Activated effector memory CD4-positive, alpha-beta T cell treated with anti-CD3 and anti-CD28 coated beads, Interleukin-2, amount 50 U/mL, for 16 hours (primary cell): ENCODE data around the gene ZNF827.

Source experiments
- DNase-seq: peaks from one replicate; pipeline ENCODE4 v3.0.0-alpha.2; 2020

Gene ZNF827

DNA sequence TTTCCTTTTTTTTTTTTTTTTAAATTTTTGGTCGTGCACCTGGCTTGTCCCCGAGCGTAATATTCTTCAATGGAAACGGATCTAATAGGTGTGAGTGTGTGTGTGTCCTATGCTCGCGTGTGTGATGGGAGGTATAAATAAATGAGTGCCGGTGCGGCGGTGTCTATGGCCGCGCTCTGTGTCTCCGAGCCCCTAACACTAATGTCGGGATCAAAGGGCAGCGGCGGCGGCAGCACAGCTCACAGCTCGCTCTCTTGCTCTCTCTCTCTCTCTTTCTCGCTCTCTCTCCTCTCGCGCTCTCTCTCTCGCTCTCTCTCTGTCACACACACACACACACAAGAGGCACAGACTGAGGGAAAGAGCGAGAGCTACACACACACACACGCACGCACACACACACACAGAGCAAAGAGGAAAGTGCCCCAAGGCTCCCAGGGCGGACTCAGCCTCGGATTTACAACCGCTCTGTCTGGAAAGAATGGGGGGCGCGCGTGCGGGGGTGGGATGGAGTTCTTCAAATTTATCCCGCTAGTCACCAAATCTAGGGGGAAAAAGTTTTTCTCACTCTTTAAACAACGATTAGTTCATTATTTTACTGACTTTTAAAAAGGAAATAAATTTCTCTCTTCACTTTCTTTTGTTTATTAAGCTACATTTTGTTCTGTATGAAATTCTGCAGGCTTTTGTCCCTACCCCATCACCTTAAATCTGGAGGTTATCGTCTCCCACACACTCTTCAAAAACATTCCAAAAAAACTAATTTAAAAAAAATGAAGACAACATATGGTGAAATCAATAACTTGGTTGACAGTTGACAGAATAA, at the start of gene ZNF827:
Gene ZNF827 (minus strand): TSS at position 206 of the 823 bp plus-strand sequence. CDS start 416 bp downstream, outside the sequence.
- peak; percentile 85 for DNase-seq

DNA sequence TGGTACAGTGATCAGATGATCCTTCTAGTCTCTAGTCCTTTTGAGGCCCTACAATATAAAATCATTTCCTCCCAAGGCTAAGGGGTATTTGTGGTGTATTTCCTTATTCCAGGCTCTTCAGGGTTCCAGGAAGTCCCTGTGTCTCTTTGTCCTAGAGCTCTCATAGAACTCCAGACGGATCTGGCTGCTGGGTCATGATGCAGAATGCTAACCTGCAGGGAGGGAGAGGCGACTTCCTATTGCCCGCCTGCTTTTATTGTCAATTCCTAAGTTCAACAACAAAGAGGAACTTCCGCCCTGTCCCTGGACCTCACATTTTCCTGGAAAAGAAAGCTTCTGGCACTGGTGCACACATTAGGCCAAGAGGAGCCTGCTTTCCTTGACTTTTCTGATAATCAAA, 45.9 kb upstream of the ZNF827 start:
- DNase-seq: no peak

GRCh38 chr4:145982791-145983190, 44.2 kb upstream of the ZNF827 start:
- no peak for DNase-seq

DNA sequence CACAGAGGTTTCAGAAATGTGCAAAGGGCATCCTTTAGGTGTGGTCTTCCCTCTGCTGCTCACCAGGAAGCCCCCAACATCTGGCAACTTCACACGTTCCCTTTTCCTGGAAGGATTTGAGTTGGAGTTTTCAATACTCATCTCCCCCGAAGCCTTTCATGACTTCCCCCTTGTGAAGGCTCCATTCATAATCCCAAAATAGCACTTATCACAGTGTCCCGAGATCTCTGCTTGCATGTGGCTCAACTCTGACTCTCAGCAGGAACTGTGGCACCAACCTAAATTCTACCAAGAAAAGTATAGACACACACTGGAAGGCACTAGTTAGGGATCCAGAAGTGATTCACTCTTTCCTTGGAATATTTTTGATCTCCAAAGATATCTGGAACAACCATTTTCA, 40.5 kb upstream of the ZNF827 start:
- no peak for DNase-seq

DNA sequence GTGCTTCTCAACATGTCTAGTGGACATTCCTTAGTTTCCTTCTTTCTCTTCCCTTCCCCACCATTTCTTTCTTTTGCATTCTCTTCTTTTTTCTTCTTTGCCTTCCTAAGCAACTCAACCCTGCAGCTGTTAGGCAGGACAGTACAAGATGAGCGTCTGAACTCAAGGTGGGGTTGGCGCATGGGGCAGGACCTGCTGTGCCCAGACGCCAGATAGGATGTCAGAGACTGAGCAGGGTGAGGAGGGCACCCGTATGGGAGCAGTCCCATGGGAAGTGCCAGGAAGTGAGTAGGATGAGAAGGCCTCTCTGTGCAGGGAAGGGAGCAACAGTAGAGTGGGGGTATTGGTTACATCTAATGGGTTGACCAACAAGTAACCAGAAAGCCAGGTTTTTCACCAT, 38.1 kb upstream of the ZNF827 start:
- no peak for DNase-seq

GRCh38 chr4:145960012-145960411, 21.4 kb upstream of the ZNF827 start:
- DNase-seq: no peak

DNA sequence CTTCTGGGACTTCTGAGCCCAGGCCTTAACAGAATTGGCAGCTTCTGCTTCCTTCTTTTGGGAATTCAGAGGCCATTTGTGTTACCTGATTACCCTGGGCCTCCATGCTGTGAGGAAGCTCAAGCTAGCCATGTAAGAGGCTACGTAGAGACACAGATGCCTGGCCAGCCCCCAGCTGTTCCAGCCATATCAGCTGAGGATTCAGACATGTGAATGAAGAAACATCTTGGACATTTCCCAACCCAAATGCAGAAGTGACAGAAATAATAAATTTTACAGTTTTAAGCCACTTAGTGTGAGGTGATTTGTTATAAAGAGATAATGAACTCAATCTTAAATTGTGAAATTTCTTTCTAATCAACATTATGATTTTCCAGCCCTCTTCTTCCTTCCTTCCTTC, 18.7 kb upstream of the ZNF827 start:
- no peak for DNase-seq

- DNase-seq: no peak
Observed at GRCh38 chr4:145956288-145956890, 17.8 kb upstream of the ZNF827 start.

DNA sequence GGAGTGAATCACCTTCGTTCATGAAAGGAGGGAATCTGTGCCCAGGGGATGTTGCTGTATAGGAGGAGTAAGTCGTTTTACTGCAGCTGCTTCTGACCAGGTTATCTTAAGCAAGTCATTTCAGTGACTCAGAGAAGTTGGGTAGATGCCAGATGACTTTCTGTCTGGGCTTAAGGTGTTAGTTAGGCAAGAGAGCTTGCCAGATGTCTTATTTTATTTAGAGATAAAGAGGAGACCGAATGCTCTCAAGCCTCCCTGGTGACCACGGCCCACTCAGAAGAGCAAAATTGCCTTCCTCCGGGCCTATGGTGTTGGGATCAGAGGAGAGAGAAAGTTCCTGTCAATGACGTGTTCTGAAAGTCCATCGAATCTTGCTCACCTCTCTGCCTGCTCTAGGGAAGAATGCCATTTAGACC, 16.3 kb upstream of the ZNF827 start:
- no peak for DNase-seq

DNA sequence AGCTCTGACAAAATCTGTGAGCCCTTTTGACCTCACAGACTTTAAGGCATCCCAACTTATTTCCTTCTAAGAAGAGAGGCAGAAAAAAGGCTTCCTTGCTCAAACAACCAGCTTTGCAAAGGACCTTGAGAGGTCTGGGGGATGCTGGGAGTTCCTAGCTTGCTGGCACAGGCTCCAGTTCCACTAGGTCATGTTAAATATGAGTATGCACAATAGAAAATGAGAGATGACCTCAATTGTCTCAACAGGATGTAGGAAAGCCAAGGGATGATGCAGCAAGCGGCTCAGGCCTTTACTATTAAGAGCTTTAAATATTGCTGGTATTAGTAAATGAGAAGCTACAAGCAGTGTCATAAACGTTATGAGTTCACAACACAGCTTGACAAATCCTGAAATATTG, 13.3 kb upstream of the ZNF827 start:
- DNase-seq: no peak

DNA sequence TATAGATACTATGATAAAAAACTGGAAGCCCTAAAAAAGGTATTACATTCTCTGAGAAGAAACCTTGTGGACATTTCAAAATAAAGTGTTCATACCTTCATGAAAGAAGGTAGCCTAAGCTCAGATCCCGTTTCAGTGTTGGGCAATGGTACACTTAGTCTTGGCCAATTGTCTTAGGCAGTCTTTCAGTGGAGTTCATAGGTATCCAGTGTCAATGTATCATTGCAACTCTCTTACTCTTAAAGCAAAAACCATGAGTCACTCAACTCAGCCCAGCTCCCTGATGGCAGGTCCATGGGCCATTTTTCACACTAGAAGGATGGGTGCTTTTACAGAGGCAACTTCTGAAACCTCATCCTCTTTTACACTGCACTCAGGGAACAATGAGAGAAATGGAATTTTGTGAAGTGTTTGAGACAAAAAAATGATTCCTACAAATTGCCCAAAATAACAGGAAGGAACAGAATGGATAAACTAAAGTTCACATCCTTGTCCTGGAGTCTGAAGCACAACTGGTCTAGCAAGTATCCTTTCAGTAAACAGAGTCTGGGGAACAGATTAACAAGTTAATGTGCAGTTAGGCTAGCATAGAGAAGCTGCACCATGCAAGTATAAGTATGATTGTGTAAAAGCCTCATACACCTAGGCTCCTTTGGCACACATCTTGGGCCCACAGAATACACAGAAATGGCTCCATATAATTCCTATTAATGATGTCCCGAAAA, 7.0 kb upstream of the ZNF827 start:
- DNase-seq: no peak

GRCh38 chr4:145944886-145945285, 6.3 kb upstream of the ZNF827 start:
- DNase-seq: no peak

- DNase-seq: no peak
Observed at GRCh38 chr4:145939856-145940255, 1.2 kb upstream of the ZNF827 start.

- DNase-seq: no peak
Observed at GRCh38 chr4:145939441-145939750, 773 bp upstream of the ZNF827 start.

DNA sequence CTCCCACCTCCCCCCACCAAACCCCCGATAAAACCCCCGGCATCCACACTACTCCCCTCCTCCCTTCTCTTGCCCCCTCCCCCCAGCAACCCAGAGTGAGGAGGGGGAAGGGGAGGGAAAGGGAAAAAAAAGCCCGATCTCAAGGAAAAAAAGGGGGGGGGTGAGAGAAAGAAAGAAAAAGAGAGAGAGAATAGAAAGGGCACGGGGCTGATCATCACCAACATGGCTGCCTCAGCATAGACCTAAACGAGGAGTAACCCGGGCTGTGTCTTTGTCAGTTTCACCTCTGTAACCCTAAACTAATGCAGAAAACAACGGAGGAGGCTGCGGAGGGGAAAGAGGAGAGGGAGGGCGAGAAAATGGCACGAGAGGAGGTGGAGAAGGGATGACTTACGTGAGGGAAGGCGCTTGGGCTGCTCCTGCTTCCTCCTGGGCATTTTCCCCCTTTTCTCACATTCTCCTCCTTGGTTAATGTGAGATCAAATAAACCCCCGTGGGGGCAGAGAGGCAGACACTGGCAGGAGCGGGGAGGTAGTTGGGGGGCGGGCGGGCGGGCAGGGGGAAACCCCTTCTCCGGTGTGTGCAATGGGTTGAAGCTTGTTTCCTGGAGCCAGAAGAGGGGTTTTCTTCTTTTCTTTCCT, 532 bp downstream of the ZNF827 start:
- peak; percentile 74 for DNase-seq

DNA sequence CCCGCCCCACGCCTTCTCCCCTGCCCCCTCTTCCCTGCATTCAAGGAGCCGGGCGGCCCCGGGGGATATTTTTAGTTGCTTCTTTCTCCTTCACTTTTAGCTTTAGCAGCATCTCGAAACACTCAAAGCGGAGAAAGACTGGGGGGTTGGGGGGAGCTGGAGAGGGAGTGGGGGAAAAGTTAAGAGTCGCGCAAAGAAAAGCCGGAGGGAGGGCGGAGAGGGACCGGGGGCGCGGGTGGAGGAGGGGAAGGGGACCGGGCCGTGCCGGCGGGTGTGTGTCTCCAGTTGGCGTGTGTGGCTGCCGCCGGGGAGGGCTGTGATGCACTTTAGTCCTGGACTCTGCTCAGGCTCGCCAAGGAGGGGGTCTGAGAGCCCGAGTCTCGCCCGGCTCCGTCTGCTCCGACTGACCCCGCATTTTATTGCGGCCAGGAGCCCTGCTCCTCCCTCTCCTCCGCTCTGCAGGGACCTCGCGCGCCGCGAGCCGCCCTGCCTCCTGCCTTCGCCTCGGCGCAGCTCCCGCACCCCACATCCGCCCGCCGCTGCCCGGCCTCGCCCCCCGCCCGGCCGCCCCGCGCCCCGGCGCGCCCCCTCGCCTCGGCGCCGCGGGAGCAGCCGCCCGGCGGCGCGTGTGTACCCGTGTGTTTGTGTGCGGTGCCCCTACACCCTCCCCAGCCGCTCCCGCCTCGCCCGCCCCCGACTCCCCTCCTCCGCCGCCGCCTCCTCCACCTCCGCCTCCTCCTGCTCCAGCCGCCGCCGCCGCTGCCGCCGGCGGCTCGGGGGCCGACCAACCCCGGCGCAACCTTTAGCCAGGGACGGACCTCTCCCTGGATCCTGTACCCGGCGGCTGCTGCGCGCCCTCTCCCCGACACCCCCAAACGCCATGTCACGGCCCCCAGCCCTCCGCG, 1.4 kb downstream of the ZNF827 start:
- peak; percentile 78 for DNase-seq

- peak; percentile 83 for DNase-seq
Observed at GRCh38 chr4:145936142-145936996, 2.3 kb downstream of the ZNF827 start.

- no peak for DNase-seq
Observed at GRCh38 chr4:145935253-145936141, 3.1 kb downstream of the ZNF827 start.

DNA sequence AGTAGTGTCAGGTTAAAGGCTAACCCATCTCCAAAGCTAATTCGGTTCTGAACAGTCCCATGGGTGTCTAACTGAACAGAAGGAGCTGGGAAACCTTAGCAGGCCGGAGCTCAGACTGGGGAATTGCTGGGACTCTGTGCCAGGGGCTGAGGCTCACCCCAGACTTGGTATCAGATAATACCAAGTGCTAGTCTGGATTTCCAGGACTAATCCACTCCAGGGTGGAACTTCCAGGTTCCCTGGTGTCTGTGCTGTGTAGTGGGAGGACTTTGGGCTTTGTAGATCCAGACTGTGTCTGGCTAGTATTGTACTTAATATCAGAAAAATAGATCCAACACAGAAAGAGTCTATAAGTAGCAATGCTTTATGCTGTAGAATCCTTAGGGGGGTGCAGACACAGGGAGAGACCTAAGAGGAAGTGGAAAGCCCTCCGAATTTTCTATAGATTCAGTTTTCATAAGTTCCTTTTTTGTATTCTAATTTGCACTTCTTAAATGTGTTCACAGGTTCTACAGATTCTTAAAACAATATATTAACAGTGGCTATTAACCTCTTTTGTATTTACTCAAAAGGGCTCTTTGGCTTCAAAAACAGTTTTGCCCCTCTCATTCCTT, 4.1 kb downstream of the ZNF827 start:
- DNase-seq: no peak

DNA sequence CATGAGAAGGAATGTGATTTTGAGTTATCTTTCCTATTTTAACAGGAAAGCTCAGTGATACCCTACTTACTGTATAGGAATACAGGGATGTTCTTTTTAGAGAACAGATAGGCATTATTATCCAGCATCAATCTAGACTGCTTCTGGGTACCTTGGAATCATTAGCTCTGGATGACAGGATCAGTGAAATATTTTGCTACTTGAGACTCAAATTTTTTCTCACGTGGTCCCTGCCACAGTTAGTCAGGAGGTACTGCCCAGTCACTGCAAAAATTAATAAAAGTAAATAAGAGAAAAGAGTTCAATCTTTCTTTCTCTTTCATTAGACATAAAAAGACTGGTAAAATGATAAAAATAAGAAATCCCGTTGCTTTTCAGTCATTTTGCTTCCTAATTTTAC, 5.5 kb downstream of the ZNF827 start:
- DNase-seq: no peak
